Mesodermal cell (in vitro differentiated cells): ENCODE results near the gene CDK4.

Experiments used
- H3K27ac ChIP-seq: 2 replicates; pipeline ENCODE4 v1.7.0; 2013; ENCODE audit warnings: mild to moderate bottlenecking, low read depth, low read length, moderate library complexity; ENCODE audit not compliant: severe bottlenecking
- H3K36me3 ChIP-seq: 2 replicates; pipeline ENCODE4 v1.7.1; 2013; ENCODE audit warnings: mild to moderate bottlenecking, low read length, moderate library complexity; ENCODE audit not compliant: control insufficient read depth, insufficient read depth
- H3K4me1 ChIP-seq: one replicate; pipeline ENCODE4 v1.7.1; 2013; ENCODE audit warnings: mild to moderate bottlenecking, low read length; ENCODE audit not compliant: insufficient read depth, control insufficient read depth, poor library complexity, severe bottlenecking
- H3K4me3 ChIP-seq: 2 replicates; pipeline ENCODE4 v1.7.0; 2013; ENCODE audit warnings: low read length, control low read depth, mild to moderate bottlenecking; ENCODE audit not compliant: insufficient read depth, poor library complexity, severe bottlenecking; ENCODE audit errors: extremely low read depth
- H3K9me3 ChIP-seq: 2 replicates; pipeline ENCODE4 v1.7.1; 2013; ENCODE audit warnings: mild to moderate bottlenecking, low read length, moderate library complexity; ENCODE audit not compliant: control insufficient read depth
- WGBS, 2 experiments: methylation state at CpG; one replicate each; pipeline ENCODE4 v1.1.5; 2013; ENCODE audit warnings: missing lambda C conversion rate in 2 of 2; ENCODE audit not compliant: insufficient coverage in 2 of 2; 5-methylcytosine and 5-hydroxymethylcytosine counted together

The CDK4 gene

DNA sequence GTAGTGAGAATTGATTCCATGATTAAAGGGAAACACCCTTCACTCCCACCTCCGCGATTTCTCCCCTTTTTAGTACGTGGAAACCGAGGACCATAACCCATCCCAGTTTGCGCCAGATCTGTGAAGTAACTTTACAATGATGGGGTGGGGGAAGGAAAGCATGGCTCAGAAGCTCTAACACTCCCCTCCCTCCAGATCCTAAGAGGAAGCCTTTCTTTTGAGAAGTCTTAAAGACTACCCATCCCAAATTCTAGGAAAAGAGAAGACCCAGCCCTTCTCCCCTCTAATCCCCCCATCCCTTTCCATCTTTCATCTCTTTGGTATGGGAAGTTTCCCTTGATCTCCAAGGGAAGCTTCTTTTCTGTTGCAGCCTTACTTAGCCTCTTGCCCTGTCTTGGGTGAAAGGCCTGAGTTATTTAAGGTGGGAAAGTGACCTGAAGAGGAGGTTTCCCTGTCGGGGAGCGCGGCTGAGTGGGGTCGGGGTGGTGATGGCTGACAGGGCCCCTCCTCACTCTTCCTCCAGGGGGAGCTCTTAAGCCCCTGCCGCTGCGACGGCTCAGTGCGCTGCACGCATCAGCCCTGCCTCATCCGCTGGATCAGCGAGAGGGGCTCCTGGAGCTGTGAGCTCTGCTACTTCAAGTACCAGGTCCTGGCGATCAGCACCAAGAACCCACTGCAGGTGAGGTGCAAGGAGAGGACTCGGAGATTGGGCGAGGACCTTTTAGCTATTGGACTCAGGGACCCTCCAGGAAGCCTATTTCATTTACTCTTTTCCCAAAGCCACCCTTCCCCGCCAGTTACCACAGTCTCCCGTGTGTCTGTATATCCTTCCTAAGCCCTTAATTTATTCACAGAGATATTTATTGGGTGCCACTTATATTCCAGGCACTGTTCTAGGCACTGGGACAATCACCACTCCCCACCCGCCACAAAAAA is 4.6 kb upstream of the CDK4 start:
- WGBS, 2 experiments, result 2 to 3% methylated on average over 10 to 11 of the region's 22 CpGs
- H3K27ac ChIP-seq, result no peak overlapping the region

DNA sequence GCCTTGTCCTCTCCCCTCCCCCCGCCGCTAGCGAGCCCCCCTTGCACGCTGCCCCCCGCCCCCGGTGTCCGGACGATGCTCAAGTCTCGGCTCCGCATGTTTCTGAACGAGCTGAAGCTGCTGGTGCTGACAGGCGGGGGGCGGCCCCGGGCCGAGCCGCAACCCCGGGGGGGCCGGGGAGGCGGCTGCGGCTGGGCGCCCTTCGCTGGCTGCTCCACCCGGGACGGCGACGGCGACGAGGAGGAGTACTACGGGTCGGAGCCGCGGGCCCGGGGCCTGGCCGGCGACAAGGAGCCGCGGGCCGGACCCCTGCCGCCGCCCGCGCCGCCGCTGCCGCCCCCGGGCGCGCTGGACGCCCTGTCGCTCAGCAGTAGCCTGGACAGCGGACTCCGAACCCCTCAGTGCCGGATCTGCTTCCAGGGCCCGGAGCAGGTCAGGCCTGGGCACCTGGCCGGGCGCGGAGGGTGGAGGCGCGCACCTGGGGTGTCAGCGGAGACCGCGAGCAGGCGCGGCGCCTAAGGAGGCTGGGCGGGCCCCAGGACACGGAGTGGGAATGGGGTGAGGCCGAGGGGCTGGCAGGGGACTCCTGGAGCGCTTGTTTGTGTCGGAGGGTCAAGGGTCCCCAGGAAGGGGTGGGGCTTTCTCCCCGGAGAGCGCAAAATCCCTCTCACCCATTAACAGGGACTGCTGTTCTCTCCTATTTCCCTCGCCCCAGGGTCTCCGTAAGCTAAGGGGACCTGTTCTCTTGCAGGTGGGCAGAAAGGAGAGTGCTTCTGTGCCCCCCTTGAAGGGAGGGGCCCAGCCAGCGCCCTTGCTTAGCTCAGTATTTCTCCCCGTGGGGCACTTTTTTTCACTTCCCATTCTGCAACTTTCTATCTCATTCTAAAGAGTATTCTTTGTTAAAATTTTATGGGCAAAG is 3.6 kb upstream of the CDK4 start:
- peak overlapping the region; percentile 44 for H3K4me3 ChIP-seq
- H3K36me3 ChIP-seq, result peaks cover 5% of the 10 kb centered on the region
- WGBS, 2 experiments, result 0 to 1% methylated on average over 45 to 53 of the region's 76 CpGs
- H3K27ac ChIP-seq, result no peak overlapping the region
- H3K4me1 ChIP-seq, result peaks cover 8% of the 10 kb centered on the region
- H3K9me3 ChIP-seq, result no peaks in the 10 kb centered on the region

More for the DNA sequence above, 4.6 kb upstream of the CDK4 start:
- Histone ChIP-seq H3K36me3 (no peaks in the 10 kb centered on the region), H3K4me3 (peak overlapping the region; percentile 44), H3K9me3 (no peaks in the 10 kb centered on the region), H3K4me1 (peaks cover 8% of the 10 kb centered on the region)

DNA sequence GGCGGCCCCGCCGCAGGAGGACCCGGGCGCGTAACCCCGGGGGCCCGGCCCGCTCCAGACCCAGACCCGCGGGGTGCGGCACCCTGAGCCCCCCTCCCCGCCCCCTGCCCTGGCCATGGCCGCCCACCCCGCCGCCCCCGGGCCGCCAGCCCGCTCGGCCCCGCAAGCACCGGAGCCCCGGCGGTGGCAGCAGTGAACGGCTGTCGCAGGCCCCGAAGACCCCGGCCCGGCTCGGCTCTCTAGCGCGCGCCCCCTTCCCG is 3.0 kb upstream of the CDK4 start:
- Histone ChIP-seq H3K27ac (no peak overlapping the region), H3K36me3 (peaks cover 11% of the 10 kb centered on the region), H3K4me1 (peaks cover 8% of the 10 kb centered on the region), H3K9me3 (no peaks in the 10 kb centered on the region), H3K4me3 (peak overlapping the region; percentile 44)
- 0 to 1% methylated on average over 9 to 12 of the region's 34 CpGs for WGBS, 2 experiments

DNA sequence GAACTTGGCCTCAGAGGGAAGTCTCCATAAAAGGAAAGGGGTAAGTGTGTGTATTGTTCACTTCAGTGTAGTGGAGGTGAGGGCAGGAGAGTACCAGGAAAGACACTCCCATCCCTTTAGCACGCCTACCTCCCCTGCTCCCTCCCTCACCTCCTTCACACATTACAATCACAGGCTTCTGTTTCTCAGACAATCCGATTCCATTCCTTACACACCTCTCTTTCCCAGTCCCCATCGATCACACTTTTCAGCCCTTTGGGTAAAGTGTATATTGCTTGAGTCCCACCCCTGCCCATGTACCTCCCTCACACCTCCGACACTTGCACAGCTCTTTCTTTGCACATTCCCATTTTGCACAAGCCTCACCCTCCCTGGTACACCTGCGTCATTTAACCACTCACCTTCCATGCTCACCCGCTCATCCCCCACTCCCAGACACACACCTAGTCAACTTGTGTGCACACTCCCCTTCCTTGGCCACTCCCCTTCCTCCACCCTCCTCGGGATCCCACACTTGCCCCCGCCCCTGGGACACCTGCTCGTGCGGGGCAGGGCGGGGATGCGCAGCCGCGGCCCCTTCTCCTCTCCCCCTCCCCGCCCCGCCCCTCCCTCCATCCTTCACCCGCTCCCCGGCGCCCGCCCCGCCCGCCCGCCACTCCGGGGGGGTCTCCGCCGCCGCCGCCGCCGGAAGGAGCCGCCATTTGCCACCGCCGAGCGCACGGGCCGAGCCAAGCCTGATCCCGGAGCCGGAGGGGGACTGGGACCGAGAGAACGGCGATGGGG is 2.5 kb upstream of the CDK4 start, which contains the start of gene MARCHF9:
Gene MARCHF9, plus strand, starts transcription at position 693 of the 783 bp plus-strand sequence. CDS start 426 bp downstream, outside the sequence.
- no peak within 1 kb of the TSS for H3K27ac ChIP-seq
- WGBS, 2 experiments, result 0 to 2% methylated on average over 18 to 21 of the region's 41 CpGs
- peaks cover 8% of the 10 kb centered on the region for H3K4me1 ChIP-seq
- peaks cover 17% of the 10 kb centered on the region for H3K36me3 ChIP-seq
- peak within 1 kb of the TSS; percentile 44 for H3K4me3 ChIP-seq
- no peaks in the 10 kb centered on the region for H3K9me3 ChIP-seq

DNA sequence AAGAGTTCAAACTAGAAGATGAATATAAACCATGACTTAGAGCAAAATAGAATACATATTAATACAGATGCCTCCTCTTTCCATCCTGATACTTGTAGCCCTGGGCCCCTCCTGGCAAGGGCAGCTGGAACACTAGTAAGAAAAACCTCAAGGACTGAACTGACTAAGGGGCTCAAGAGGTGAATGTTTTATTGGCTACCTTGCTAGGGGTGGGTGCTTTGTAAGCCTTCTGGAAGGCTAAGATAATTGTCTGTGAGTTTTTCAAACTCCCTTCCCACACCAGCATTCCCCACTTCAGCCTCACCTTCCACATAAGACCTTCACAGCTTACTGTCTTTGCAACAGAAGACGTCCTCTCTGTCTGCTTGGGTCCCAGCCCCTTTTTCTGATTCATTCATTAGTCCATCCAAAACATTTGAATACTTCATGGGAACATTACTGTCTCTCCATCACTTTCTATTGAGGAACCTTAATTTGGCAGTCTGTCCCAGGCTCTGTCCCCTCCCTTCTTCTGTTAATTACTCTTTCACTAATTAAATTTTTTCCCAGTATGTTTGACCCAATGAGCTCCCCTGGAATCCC is 1.7 kb upstream of the CDK4 start:
- no peak overlapping the region for H3K27ac ChIP-seq

DNA sequence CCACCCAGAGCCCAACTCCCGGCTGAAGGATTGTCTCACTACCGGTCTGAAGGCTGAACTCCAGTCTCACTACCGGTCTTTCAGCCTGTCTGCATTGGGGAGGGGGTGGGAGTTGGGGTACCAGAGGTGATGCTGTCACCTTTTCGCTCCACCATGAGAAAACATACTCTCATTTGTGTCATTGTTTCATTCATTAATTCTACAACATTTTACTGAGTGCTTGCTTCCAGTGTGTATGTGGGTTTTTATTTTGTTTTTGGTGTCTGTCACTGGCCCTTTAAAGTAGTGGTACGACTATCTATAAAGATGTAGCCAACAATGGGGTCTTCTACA is 524 bp upstream of the CDK4 start:
- H3K4me1 ChIP-seq, result peaks cover 8% of the 10 kb centered on the region
- peaks cover 36% of the 10 kb centered on the region for H3K36me3 ChIP-seq
- no peak overlapping the region for H3K27ac ChIP-seq
- H3K9me3 ChIP-seq, result no peaks in the 10 kb centered on the region
- H3K4me3 ChIP-seq, result peak overlapping the region; percentile 18
- 20 to 80% methylated on average over 1 to 2 of the region's 5 CpGs for WGBS, 2 experiments

More for the DNA sequence above, 1.7 kb upstream of the CDK4 start:
- no peaks in the 10 kb centered on the region for H3K9me3 ChIP-seq
- H3K4me3 ChIP-seq, result no peak overlapping the region
- H3K4me1 ChIP-seq, result peaks cover 8% of the 10 kb centered on the region
- WGBS, 2 experiments, result 26% methylated on average over 1 of the region's 1 CpG; no CpG with 5 or more reads in 1 of the 2 experiments
- H3K36me3 ChIP-seq, result peaks cover 24% of the 10 kb centered on the region

DNA sequence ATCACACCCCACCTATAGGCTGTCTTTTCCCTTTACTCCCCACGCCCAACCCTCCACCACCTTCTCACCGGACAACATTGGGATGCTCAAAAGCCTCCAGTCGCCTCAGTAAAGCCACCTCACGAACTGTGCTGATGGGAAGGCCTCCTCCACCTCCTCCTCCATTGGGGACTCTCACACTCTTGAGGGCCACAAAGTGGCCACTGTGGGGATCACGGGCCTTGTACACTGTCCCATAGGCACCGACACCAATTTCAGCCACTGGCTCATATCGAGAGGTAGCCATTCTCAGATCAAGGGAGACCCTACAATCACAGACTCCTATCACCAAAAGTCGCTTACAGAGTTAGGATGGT is 700 bp downstream of the CDK4 start:
- Histone ChIP-seq H3K4me3 (peak overlapping the region; percentile 85), H3K4me1 (peaks cover 8% of the 10 kb centered on the region), H3K27ac (peak overlapping the region; percentile 92), H3K9me3 (no peaks in the 10 kb centered on the region), H3K36me3 (peaks cover 48% of the 10 kb centered on the region)
- 3 to 24% methylated on average over 4 to 6 of the region's 8 CpGs for WGBS, 2 experiments

DNA sequence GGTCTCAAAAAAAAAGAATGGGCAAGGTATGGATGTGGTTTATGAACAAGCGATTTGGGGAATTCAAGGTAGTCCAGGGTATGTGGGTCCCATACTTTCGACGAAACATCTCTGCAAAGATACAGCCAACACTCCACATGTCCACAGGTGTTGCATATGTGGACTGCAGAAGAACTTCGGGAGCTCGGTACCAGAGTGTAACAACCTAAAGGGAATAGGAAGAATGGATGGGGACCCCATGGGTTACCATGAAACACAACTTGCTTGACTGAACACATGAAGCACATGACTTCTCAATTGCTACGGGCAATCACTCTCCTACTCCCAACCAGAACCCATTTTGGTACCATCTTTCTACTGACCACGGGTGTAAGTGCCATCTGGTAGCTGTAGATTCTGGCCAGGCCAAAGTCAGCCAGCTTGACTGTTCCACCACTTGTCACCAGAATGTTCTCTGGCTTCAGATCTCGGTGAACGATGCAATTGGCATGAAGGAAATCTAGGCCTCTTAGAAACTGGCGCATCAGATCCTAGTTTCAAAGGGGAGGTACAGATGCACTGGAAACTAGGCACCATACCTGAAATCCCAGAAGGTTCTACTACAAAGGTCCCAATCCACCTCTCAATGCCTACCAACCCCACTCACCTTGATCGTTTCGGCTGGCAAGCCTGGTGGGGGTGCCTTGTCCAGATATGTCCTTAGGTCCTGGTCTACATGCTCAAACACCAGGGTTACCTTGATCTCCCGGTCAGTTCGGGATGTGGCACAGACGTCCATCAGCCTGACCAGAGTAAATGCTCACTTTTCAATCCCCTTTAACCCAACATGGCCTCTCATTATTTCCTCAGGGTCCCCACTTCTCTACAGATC is 1.3 kb downstream of the CDK4 start:
- Histone ChIP-seq H3K4me3 (peak overlapping the region; percentile 85), H3K36me3 (peaks cover 52% of the 10 kb centered on the region), H3K4me1 (peaks cover 8% of the 10 kb centered on the region), H3K27ac (no peak overlapping the region), H3K9me3 (no peaks in the 10 kb centered on the region)
- WGBS, 2 experiments, result 87 to 88% methylated on average over 8 to 14 of the region's 15 CpGs

DNA sequence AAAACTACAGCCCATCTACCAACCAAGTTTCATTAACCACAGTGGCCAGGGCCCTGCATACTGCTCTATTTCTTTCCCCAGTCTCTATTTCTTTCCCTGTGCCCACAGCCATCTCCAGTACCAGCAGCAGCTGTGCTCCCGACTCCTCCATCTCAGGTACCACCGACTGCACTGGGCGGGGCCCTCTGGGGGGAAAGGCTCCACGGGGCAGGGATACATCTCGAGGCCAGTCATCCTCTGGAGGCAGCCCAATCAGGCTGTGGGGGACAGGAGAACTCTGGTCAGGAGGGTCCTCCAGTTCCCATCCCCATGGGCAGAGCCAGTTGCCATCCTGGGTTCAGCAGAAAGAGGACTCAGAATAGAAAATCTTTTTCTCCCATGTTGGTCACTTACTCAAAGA is 3.0 kb downstream of the CDK4 start:
- Histone ChIP-seq H3K27ac (no peak overlapping the region), H3K9me3 (no peaks in the 10 kb centered on the region), H3K4me1 (peaks cover under 1% of the 10 kb centered on the region), H3K36me3 (peaks cover 58% of the 10 kb centered on the region), H3K4me3 (no peak overlapping the region)
- WGBS, 2 experiments, result 100% methylated on average over 1 to 5 of the region's 5 CpGs
